Activated B cell treated with CpG ODN at 0.5 μM for 24 hours (primary cell): ENCODE data around the gene GPR107. TPM values are rescaled to one million over a fixed set of nuclear protein-coding genes. Genes with fewer than 3 reads are reported as not detected.

Experiments used
- ATAC-seq: fragments of 200-7000 bp; cut with Tn5 transposase; one replicate; pipeline ENCODE4 v1.10.0; 2021; ENCODE audit warnings: low read depth, mild to moderate bottlenecking, moderate library complexity
- CTCF ChIA-PET: fragments of 350-600 bp; sonication (Branson Sonifier 250); formaldehyde crosslinking; loops from one replicate; lab custom pipeline; 2021; ENCODE audit warnings: antibody characterized with exemption; lab: Charles Lee
- POLR2A ChIA-PET: fragments of 350-600 bp; sonication (Branson Sonifier 250); formaldehyde crosslinking; loops from one replicate; lab custom pipeline; 2021; ENCODE audit warnings: antibody characterized with exemption; lab: Charles Lee
- DNase-seq: peaks from one replicate; pipeline ENCODE4 v3.0.0; 2022
- H3K27ac Mint-ChIP-seq: one replicate; pipeline ENCODE4 v1.8.0; 2020; ENCODE audit warnings: mixed read lengths
- H3K27me3 Mint-ChIP-seq: one replicate; pipeline ENCODE4 v1.8.0; 2021; ENCODE audit warnings: mixed read lengths
- H3K36me3 Mint-ChIP-seq: one replicate; pipeline ENCODE4 v1.8.0; 2021; ENCODE audit warnings: low read depth, mixed read lengths
- H3K4me1 Mint-ChIP-seq: one replicate; pipeline ENCODE4 v1.8.0; 2021; ENCODE audit warnings: mixed read lengths
- H3K4me3 Mint-ChIP-seq: one replicate; pipeline ENCODE4 v1.8.0; 2020; ENCODE audit warnings: mild to moderate bottlenecking, mixed read lengths
- H3K9me3 Mint-ChIP-seq: one replicate; pipeline ENCODE4 v1.8.0; 2020; ENCODE audit warnings: mixed read lengths
- intact Hi-C: fragments of 100-400 bp; cut with micrococcal nuclease; formaldehyde crosslinking; loops from one replicate; pipeline ENCODE4 v1.15.1; 2024
- total RNA-seq: library from RNA; stranded (reverse); gene quantifications from 2 replicates; pipeline ENCODE4 v1.2.3, GENCODE V29; 2022
- TF ChIP-seq, protein P1 (sequence below): fragments of 200-600 bp; IDR thresholded peaks from one replicate; pipeline ENCODE4 v1.8.0; 2022; ENCODE audit warnings: antibody characterized with exemption, mild to moderate bottlenecking

GPR107 gene
- total RNA-seq, 1 donor from 2014 or later: 19.6 TPM

GRCh38 chr9:130188860-130189481 is 135.3 kb downstream of the GPR107 start:
- ChIA-PET POLR2A (no interaction called here), CTCF (no interaction called here)
- no peaks in the 10 kb centered on the region for H3K4me1 Mint-ChIP-seq
- no peak for ATAC-seq
- no peaks in the 10 kb centered on the region for H3K36me3 Mint-ChIP-seq
- H3K9me3 Mint-ChIP-seq: no peaks in the 10 kb centered on the region
- peaks cover 22% of the 10 kb centered on the region for H3K27me3 Mint-ChIP-seq
- TF ChIP-seq, protein P1, sequence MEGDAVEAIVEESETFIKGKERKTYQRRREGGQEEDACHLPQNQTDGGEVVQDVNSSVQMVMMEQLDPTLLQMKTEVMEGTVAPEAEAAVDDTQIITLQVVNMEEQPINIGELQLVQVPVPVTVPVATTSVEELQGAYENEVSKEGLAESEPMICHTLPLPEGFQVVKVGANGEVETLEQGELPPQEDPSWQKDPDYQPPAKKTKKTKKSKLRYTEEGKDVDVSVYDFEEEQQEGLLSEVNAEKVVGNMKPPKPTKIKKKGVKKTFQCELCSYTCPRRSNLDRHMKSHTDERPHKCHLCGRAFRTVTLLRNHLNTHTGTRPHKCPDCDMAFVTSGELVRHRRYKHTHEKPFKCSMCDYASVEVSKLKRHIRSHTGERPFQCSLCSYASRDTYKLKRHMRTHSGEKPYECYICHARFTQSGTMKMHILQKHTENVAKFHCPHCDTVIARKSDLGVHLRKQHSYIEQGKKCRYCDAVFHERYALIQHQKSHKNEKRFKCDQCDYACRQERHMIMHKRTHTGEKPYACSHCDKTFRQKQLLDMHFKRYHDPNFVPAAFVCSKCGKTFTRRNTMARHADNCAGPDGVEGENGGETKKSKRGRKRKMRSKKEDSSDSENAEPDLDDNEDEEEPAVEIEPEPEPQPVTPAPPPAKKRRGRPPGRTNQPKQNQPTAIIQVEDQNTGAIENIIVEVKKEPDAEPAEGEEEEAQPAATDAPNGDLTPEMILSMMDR: no peak
- DNase-seq: no peak
- intact Hi-C loops: no loop called here
- H3K27ac Mint-ChIP-seq: no peak overlapping the region
- no peak overlapping the region for H3K4me3 Mint-ChIP-seq

Other genes with a start within 250 kb of the GPR107 start
- 28.5 and 29.5 TPM in 2 replicates for gene TOR1A, start 229.8 kb upstream of the GPR107 start, total RNA-seq
- 34.1 and 42.7 TPM in 2 replicates for gene C9orf78, start 218.6 kb upstream of the GPR107 start, total RNA-seq
- 28.1 and 31.6 TPM in 2 replicates for gene USP20, start 218.4 kb upstream of the GPR107 start, total RNA-seq
- gene FNBP1, start 10.7 kb upstream of the GPR107 start, total RNA-seq: 454 and 501 TPM in 2 replicates
- gene NCS1, start 118.5 kb downstream of the GPR107 start, total RNA-seq: 0.24 and 0.59 TPM in 2 replicates
- not detected in 2 replicates for gene HMCN2, start 211.9 kb downstream of the GPR107 start, total RNA-seq